Measurements from ENCODE around the gene CNKSR1. TPM values are rescaled to one million over a fixed set of nuclear protein-coding genes. Genes with fewer than 3 reads are reported as not detected.
A peak's percentile ranks its signal among the peaks of the same experiment; 100 is the strongest.
"Not testable (repeated sequence)": the region's sequence is repeated elsewhere in the genome, so short reads cannot be mapped to it uniquely, and the experiment has no call there.

The CNKSR1 gene
- total and polyA plus RNA-seq, 4 donors, result 1.5 to 4.9 (median 2.0) TPM

GRCh38 chr1:26224606-26225005 is 47.3 kb downstream of the CNKSR1 start:
- no peak overlapping the region for H3K4me3 ChIP-seq (ENCODE audit: low read length in 2 of 2)

DNA sequence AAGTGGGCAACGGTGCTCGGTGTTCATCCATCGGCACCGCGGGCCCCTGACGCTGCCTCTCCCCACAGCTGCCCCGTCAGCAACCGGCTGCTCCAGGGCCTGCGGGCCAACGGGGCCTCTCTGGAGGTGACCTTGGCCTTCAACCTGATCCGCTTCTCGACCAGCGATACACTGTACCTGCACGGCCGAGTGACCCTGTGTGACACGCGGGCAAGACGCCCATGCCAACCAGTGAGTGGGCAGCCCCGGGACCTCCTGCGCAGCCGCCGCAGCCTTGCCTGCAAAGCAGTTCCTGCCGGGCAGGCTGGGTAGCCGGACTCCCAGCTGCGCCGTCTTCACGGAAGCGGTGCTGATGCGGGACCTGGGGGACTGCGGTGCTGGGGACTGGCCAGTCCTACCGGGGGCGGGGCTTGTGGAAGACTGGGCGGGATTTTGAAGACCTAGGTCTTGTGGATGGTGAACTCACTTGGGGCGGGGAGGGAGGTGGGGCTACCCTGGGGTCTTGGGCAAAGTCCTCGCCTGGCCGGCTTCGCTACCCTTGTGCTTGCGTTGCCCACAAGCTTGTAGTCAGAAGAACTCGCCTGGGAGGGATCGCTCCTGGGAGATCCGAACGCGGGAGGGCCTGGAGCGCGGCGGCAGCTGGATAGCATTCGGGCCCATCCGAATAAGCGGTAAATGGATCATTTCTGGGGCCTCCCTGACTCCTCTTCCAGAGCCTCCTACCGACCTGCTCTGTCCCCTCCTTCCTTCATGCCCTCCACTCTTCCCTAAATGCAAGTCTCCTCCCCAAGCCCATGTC is 47.9 kb downstream of the CNKSR1 start:
- Histone ChIP-seq H3K4me3 (ENCODE audit: low read length in 2 of 2) (peak overlapping the region; percentile 9 to 14), H3K9me3 (ENCODE audit: control insufficient read depth, low read length) (no peaks in the 10 kb centered on the region), H3K4me1 (ENCODE audit: control insufficient read depth in 1 of 2, insufficient read depth in 2 of 2, low read length in 2 of 2) (no peaks in the 10 kb centered on the region), H3K27ac (ENCODE audit: low read depth in 1 of 2, low read length in 2 of 2) (no peak overlapping the region), H3K36me3 (ENCODE audit: control insufficient read depth in 1 of 2, insufficient read depth in 2 of 2, low read length in 1 of 2) (no peaks in the 10 kb centered on the region), H3K27me3 (ENCODE audit: control insufficient read depth in 1 of 2, insufficient read depth in 2 of 2, low read length in 1 of 2) (no peaks in the 10 kb centered on the region)
- 9 to 11% methylated on average over 50 of the region's 50 CpGs for WGBS, 2 donors
- intact Hi-C loops (cut with DNase I), result no loop called here
- DNase-seq (peak; percentile 75 to 86), ATAC-seq (ENCODE audit: low FRiP score) (peak; percentile 83)

More at GRCh38 chr1:26224606-26225005, 47.3 kb downstream of the CNKSR1 start:
- WGBS, 2 donors, result 84% methylated on average over 7 of the region's 7 CpGs
- no peak overlapping the region for H3K27ac ChIP-seq (ENCODE audit: low read depth in 1 of 2, low read length in 2 of 2)
- ATAC-seq (ENCODE audit: low FRiP score) (no peak), DNase-seq (peak in 1 of 2 donors; percentile 61)
- no peaks in the 10 kb centered on the region for H3K9me3 ChIP-seq (ENCODE audit: control insufficient read depth, low read length)
- H3K4me1 ChIP-seq (ENCODE audit: control insufficient read depth in 1 of 2, insufficient read depth in 2 of 2, low read length in 2 of 2), result no peaks in the 10 kb centered on the region
- H3K27me3 ChIP-seq (ENCODE audit: control insufficient read depth in 1 of 2, insufficient read depth in 2 of 2, low read length in 1 of 2), result no peaks in the 10 kb centered on the region
- intact Hi-C loops (cut with DNase I), result no loop called here
- H3K36me3 ChIP-seq (ENCODE audit: control insufficient read depth in 1 of 2, insufficient read depth in 2 of 2, low read length in 1 of 2), result no peaks in the 10 kb centered on the region

DNA sequence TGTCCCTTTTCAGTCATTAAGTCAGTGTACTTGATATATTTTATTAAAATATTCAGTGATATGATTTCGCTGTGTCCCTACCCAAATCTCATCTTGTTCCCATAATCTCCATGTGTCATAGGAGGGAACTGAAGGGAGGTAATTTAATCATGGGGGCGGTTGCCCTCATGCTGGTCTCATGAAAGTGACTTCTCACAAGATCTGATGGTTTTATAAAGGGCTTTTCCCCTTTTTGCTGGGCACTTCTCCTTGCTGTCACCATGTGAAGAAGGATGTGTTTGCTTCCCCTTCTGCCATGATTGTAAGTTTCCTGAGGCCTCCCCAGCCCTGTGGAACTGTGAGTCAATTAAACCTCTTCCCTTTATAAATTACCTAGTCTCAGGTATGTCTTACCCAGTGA is 53.4 kb downstream of the CNKSR1 start:
- not testable (repeated sequence) for H3K4me1 ChIP-seq (ENCODE audit: control insufficient read depth in 1 of 2, insufficient read depth in 2 of 2, low read length in 2 of 2); H3K27me3 ChIP-seq (ENCODE audit: control insufficient read depth in 1 of 2, insufficient read depth in 2 of 2, low read length in 1 of 2); H3K27ac ChIP-seq (ENCODE audit: low read depth in 1 of 2, low read length in 2 of 2); DNase-seq; H3K4me3 ChIP-seq (ENCODE audit: low read length in 2 of 2); H3K9me3 ChIP-seq (ENCODE audit: control insufficient read depth, low read length); H3K36me3 ChIP-seq (ENCODE audit: control insufficient read depth in 1 of 2, insufficient read depth in 2 of 2, low read length in 1 of 2); ATAC-seq (ENCODE audit: low FRiP score)
- WGBS, 2 donors, result 83 to 92% methylated on average over 2 of the region's 2 CpGs
- intact Hi-C loops (cut with DNase I), result loop anchor here in 1 of 2 donors (2.0 kb wide), 1 partner anchor 60 kb away; the partner anchor contains the start of gene ZNF593OS

GRCh38 chr1:26233903-26234643 is 56.8 kb downstream of the CNKSR1 start, which contains the start of gene CEP85:
Gene CEP85 (plus strand): TSS chr1:26234200. CDS start chr1:26239784, 5,584 bp downstream.
- no peaks in the 10 kb centered on the region for H3K4me1 ChIP-seq (ENCODE audit: control insufficient read depth in 1 of 2, insufficient read depth in 2 of 2, low read length in 2 of 2)
- no peaks in the 10 kb centered on the region for H3K27me3 ChIP-seq (ENCODE audit: control insufficient read depth in 1 of 2, insufficient read depth in 2 of 2, low read length in 1 of 2)
- no peaks in the 10 kb centered on the region for H3K9me3 ChIP-seq (ENCODE audit: control insufficient read depth, low read length)
- peak; percentile 100 for ATAC-seq (ENCODE audit: low FRiP score)
- H3K27ac ChIP-seq (ENCODE audit: low read depth in 1 of 2, low read length in 2 of 2), result peak within 1 kb of the TSS in 1 of 2 donors; percentile 61
- peak within 1 kb of the TSS; percentile 39 to 40 for H3K4me3 ChIP-seq (ENCODE audit: low read length in 2 of 2)
- DNase-seq, result peak; percentile 98 to 99
- WGBS, 2 donors, result 0 to 1% methylated on average over 39 to 73 of the region's 73 CpGs
- no peaks in the 10 kb centered on the region for H3K36me3 ChIP-seq (ENCODE audit: control insufficient read depth in 1 of 2, insufficient read depth in 2 of 2, low read length in 1 of 2)
- intact Hi-C loops (cut with DNase I), result no loop called here

- Histone ChIP-seq H3K36me3 (ENCODE audit: control insufficient read depth in 1 of 2, insufficient read depth in 2 of 2, low read length in 1 of 2) (no peaks in the 10 kb centered on the region), H3K27me3 (ENCODE audit: control insufficient read depth in 1 of 2, insufficient read depth in 2 of 2, low read length in 1 of 2) (no peaks in the 10 kb centered on the region), H3K9me3 (ENCODE audit: control insufficient read depth, low read length) (no peaks in the 10 kb centered on the region), H3K4me1 (ENCODE audit: control insufficient read depth in 1 of 2, insufficient read depth in 2 of 2, low read length in 2 of 2) (no peaks in the 10 kb centered on the region), H3K27ac (ENCODE audit: low read depth in 1 of 2, low read length in 2 of 2) (peak overlapping the region in 1 of 2 donors; percentile 61), H3K4me3 (ENCODE audit: low read length in 2 of 2) (peak overlapping the region; percentile 39 to 40)
- 3% methylated on average over 30 of the region's 30 CpGs for WGBS, 2 donors
- DNase-seq, result no peak
- intact Hi-C loops (cut with DNase I), result no loop called here
- ATAC-seq (ENCODE audit: low FRiP score), result no peak
These were observed 57.5 kb downstream of the CNKSR1 start for GRCh38 chr1:26234644-26235370.

- Histone ChIP-seq H3K9me3 (ENCODE audit: control insufficient read depth, low read length) (no peaks in the 10 kb centered on the region), H3K4me1 (ENCODE audit: control insufficient read depth in 1 of 2, insufficient read depth in 2 of 2, low read length in 2 of 2) (no peaks in the 10 kb centered on the region), H3K27me3 (ENCODE audit: control insufficient read depth in 1 of 2, insufficient read depth in 2 of 2, low read length in 1 of 2) (no peaks in the 10 kb centered on the region), H3K4me3 (ENCODE audit: low read length in 2 of 2) (no peak overlapping the region), H3K27ac (ENCODE audit: low read depth in 1 of 2, low read length in 2 of 2) (no peak overlapping the region), H3K36me3 (ENCODE audit: control insufficient read depth in 1 of 2, insufficient read depth in 2 of 2, low read length in 1 of 2) (no peaks in the 10 kb centered on the region)
- WGBS, 2 donors, result 73 to 78% methylated on average over 6 of the region's 6 CpGs
- ATAC-seq (ENCODE audit: low FRiP score) (no peak), DNase-seq (no peak)
- intact Hi-C loops (cut with DNase I), result no loop called here
These were observed 60.1 kb downstream of the CNKSR1 start for GRCh38 chr1:26237230-26237966.

Data from aorta (tissue), 5 donors.